DOHH2 (cell line): ENCODE results near the gene CTRB1.

ENCODE experiments used
- EZH2phosphoT487 ChIP-seq: fragments of 200-600 bp; sonication (generic); IDR thresholded peaks from 2 replicates; pipeline ENCODE4 v1.6.1; 2017; ENCODE audit warnings: borderline replicate concordance, mild to moderate bottlenecking, antibody characterized with exemption, low read length, moderate library complexity, mixed read lengths
- TF ChIP-seq, protein P1 (sequence below): fragments of 200-600 bp; sonication (generic); IDR thresholded peaks from one replicate; pipeline ENCODE4 v1.5.1; 2014; ENCODE audit warnings: antibody characterized with exemption, mild to moderate bottlenecking, low read depth, low read length; ENCODE audit not compliant: poor library complexity, severe bottlenecking

- TF ChIP-seq, protein P1, sequence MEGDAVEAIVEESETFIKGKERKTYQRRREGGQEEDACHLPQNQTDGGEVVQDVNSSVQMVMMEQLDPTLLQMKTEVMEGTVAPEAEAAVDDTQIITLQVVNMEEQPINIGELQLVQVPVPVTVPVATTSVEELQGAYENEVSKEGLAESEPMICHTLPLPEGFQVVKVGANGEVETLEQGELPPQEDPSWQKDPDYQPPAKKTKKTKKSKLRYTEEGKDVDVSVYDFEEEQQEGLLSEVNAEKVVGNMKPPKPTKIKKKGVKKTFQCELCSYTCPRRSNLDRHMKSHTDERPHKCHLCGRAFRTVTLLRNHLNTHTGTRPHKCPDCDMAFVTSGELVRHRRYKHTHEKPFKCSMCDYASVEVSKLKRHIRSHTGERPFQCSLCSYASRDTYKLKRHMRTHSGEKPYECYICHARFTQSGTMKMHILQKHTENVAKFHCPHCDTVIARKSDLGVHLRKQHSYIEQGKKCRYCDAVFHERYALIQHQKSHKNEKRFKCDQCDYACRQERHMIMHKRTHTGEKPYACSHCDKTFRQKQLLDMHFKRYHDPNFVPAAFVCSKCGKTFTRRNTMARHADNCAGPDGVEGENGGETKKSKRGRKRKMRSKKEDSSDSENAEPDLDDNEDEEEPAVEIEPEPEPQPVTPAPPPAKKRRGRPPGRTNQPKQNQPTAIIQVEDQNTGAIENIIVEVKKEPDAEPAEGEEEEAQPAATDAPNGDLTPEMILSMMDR: no peak
- TF ChIP-seq EZH2phosphoT487: no peak
These were observed 2.7 kb upstream of the CTRB1 start for GRCh38 chr16:75216127-75216526.
